Measurements from ENCODE around the gene TMA7B. TPM values are rescaled to one million over a fixed set of nuclear protein-coding genes. Genes with fewer than 3 reads are reported as not detected.

The TMA7B gene
- total RNA-seq, 4 donors from 2014 or later: not detected

DNA sequence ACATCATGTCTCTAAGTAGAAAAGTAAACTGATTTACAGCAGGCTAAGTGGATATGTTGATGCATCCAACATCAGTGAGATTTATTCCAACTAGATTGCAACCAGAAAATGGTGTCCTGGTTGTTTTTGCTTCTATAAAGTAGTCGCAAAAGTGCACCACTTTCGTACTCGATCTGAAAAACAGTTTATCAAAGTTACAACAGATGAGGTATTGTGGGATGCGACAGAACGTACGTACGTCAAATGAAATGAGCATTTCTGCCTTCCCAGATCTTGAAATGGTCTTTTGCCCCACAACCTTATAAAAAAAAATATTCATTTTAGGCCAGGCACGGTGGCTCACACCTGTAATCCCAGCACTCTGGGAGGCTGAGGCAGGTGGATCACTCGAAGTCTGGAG, 45.6 kb upstream of the TMA7B start:
- WGBS, 2 donors (ENCODE audit: low coverage in 1 of 2): 87 to 90% methylated on average over 7 to 9 of the region's 9 CpGs
- Histone ChIP-seq H3K9me3 (no peaks in the 10 kb centered on the region), H3K4me3 (no peak overlapping the region), H3K27ac (no peak overlapping the region), H3K36me3 (no peaks in the 10 kb centered on the region), H3K4me1 (peaks cover 0 to 17% (median 13%) of the 10 kb centered on the region in 3 donors), H3K27me3 (peaks cover 19% of the 10 kb centered on the region)
- no peak for ATAC-seq
- TF ChIP-seq, protein P1, sequence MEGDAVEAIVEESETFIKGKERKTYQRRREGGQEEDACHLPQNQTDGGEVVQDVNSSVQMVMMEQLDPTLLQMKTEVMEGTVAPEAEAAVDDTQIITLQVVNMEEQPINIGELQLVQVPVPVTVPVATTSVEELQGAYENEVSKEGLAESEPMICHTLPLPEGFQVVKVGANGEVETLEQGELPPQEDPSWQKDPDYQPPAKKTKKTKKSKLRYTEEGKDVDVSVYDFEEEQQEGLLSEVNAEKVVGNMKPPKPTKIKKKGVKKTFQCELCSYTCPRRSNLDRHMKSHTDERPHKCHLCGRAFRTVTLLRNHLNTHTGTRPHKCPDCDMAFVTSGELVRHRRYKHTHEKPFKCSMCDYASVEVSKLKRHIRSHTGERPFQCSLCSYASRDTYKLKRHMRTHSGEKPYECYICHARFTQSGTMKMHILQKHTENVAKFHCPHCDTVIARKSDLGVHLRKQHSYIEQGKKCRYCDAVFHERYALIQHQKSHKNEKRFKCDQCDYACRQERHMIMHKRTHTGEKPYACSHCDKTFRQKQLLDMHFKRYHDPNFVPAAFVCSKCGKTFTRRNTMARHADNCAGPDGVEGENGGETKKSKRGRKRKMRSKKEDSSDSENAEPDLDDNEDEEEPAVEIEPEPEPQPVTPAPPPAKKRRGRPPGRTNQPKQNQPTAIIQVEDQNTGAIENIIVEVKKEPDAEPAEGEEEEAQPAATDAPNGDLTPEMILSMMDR (IDR thresholded peaks at IDR 0.05): no peak
- TF ChIP-seq POLR2A (IDR thresholded peaks at IDR 0.05) (no peak), EP300 (IDR thresholded peaks at IDR 0.05) (no peak), POLR2AphosphoS5 (IDR thresholded peaks at IDR 0.05) (no peak)

DNA sequence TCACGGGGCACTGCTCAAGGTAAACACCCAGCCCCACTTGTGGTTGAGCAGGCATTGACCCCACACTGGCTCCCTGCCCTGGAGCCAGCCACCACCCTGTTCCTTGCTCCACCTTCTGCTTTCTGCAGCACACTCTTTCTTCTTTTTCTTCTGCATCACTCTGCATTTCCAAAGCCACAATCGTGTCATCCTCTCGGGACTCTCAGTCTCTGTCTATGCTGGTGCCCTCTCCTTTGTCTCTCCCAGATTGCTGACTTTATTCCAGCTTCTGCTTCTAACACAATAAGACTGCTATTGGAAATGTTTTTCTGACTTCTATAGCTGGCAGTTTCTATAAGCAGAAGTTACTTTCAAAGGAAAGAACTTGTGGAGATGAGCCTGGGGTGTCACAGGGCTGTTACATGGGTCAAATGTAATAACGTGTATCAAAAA, 44.9 kb upstream of the TMA7B start:
- no peak for TF ChIP-seq POLR2AphosphoS5 (IDR thresholded peaks at IDR 0.05)
- no peak for TF ChIP-seq POLR2A (IDR thresholded peaks at IDR 0.05)
- TF ChIP-seq, protein P1 (IDR thresholded peaks at IDR 0.05): no peak
- no peaks in the 10 kb centered on the region for H3K36me3 ChIP-seq
- 45 to 57% methylated on average over 4 of the region's 4 CpGs for WGBS, 2 donors (ENCODE audit: low coverage in 1 of 2)
- ATAC-seq: no peak
- H3K4me3 ChIP-seq: no peak overlapping the region
- peaks cover 19% of the 10 kb centered on the region for H3K27me3 ChIP-seq
- H3K9me3 ChIP-seq: no peaks in the 10 kb centered on the region
- H3K27ac ChIP-seq: no peak overlapping the region
- peaks cover 0 to 18% (median 13%) of the 10 kb centered on the region in 3 donors for H3K4me1 ChIP-seq

DNA sequence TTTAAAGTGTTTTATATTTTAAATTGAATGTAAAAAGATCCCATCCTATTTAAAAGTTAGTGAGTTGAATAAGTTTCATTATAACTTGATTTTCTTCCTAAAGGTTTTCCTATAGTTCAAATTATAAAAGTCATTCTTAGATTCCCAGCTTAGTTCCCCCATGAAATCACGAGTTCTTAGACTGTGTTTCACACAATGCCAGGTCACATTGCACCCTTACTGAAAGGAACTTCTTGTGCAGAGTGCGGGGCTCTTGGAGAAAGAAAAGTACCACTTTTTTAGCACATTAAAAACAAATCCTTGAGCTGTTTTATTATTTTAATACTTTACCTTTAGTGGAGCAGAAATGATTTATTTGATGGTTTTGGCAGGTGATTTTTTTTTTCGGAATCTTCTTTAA, 43.7 kb upstream of the TMA7B start:
- H3K9me3 ChIP-seq: no peaks in the 10 kb centered on the region
- H3K36me3 ChIP-seq: no peaks in the 10 kb centered on the region
- no peak overlapping the region for H3K27ac ChIP-seq
- ATAC-seq: no peak
- 79 to 96% methylated on average over 3 of the region's 3 CpGs for WGBS, 2 donors (ENCODE audit: low coverage in 1 of 2)
- TF ChIP-seq EP300 (IDR thresholded peaks at IDR 0.05): no peak
- TF ChIP-seq, protein P1 (IDR thresholded peaks at IDR 0.05): no peak
- peaks cover 0 to 29% (median 13%) of the 10 kb centered on the region in 3 donors for H3K4me1 ChIP-seq
- no peak overlapping the region for H3K4me3 ChIP-seq
- peaks cover 19% of the 10 kb centered on the region for H3K27me3 ChIP-seq

DNA sequence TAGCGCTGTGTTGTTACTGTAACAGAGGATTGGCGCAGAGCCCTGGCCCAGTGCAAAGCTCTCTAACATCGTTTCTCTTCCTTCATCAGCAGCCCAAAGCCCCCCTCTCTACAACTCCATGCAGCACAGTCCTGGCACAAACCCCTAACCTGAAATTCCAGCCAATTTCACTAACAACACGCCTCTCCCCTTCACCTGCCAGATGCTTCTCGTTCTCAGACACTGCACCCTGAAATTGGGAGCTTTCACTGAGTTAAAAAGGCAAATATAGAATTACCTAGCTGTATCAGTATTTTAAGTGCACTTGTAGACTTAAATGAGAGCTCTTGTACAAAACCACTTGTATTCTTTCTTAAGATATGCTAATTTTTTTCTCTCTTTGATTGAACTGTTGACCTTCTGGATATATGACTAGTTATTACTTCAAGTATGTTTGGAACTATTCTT, 43.0 kb upstream of the TMA7B start:
- H3K4me3 ChIP-seq: no peak overlapping the region
- ATAC-seq: no peak
- H3K4me1 ChIP-seq: peaks cover 0 to 29% (median 13%) of the 10 kb centered on the region in 3 donors
- 40 to 45% methylated on average over 2 to 5 of the region's 5 CpGs for WGBS, 2 donors (ENCODE audit: low coverage in 1 of 2)
- H3K36me3 ChIP-seq: no peaks in the 10 kb centered on the region
- no peak for TF ChIP-seq POLR2AphosphoS5 (IDR thresholded peaks at IDR 0.05)
- TF ChIP-seq POLR2A (IDR thresholded peaks at IDR 0.05): no peak
- TF ChIP-seq EP300 (IDR thresholded peaks at IDR 0.05): no peak
- TF ChIP-seq, protein P1 (IDR thresholded peaks at IDR 0.05): no peak
- H3K9me3 ChIP-seq: no peaks in the 10 kb centered on the region
- H3K27me3 ChIP-seq: peaks cover 12% of the 10 kb centered on the region
- H3K27ac ChIP-seq: no peak overlapping the region

DNA sequence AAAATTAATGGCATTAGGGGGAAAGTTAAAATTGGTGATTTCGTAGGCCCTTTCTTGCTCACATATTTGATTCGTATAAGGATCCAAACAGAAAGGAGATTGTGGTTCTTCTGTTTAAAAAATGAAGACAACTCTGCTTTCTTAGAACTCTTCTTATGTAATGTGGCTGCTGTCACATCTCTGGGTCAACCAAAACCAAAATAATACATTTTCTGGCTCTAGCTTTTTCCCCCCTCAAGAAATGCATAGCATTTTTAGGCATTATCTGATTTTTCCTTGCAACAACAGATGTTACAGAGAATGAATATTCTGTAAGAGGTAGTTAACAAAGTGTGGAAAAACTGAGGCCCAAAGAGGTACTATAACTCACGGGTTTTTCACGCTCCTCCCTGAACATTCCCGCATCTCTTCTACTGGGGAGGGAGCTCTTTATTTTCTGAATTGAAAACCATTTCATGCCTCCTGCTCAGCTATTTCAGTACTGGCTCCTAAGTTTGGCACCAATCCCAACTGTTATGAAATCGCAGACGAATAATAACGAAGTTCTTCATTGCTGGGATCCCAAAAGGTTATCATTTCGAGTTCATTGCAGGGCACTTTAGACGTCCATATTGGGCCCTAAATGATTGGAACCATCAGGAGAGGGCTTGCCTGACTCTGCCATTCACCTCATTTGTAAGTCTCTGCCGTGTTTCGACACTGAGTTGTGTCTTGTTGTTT, 42.3 kb upstream of the TMA7B start:
- TF ChIP-seq POLR2A (IDR thresholded peaks at IDR 0.05): no peak
- TF ChIP-seq EP300 (IDR thresholded peaks at IDR 0.05): no peak
- TF ChIP-seq, protein P1 (IDR thresholded peaks at IDR 0.05): no peak
- no peak for TF ChIP-seq POLR2AphosphoS5 (IDR thresholded peaks at IDR 0.05)
- no peaks in the 10 kb centered on the region for H3K9me3 ChIP-seq
- H3K27me3 ChIP-seq: peaks cover 4% of the 10 kb centered on the region
- H3K27ac ChIP-seq: peak overlapping the region in 2 of 4 donors; percentile 6 to 36
- no peak overlapping the region for H3K4me3 ChIP-seq
- H3K4me1 ChIP-seq: peaks cover 0 to 29% (median 13%) of the 10 kb centered on the region in 3 donors
- WGBS, 2 donors (ENCODE audit: low coverage in 1 of 2): 35 to 40% methylated on average over 9 to 12 of the region's 12 CpGs
- no peak for ATAC-seq
- no peaks in the 10 kb centered on the region for H3K36me3 ChIP-seq

Measured in gastroesophageal sphincter (tissue), 4 donors.